Muscle of back (tissue), 11 donors: ENCODE data around the gene CACNA1E. TPM values are rescaled to one million over a fixed set of nuclear protein-coding genes. Genes with fewer than 3 reads are reported as not detected.

Source experiments
- DNase-seq, 3 donors: peaks; one replicate each; pipeline versions ENCODE4 v3.0.0 to v3.0.0-alpha.2; 2013
- polyA plus RNA-seq, 10 donors: library from polyadenylated mRNA; unstranded; fragments of 120-200 nt; gene quantifications; one replicate each; pipeline ENCODE4 v1.2.1, GENCODE V29; 2013; ENCODE audit not compliant: insufficient read length in 10 of 10

CACNA1E gene
- polyA plus RNA-seq, 10 donors = 0.13 to 0.52 (median 0.23) TPM

- DNase-seq = no peak
Observed at GRCh38 chr1:181630398-181630797, 147.1 kb downstream of the CACNA1E start.

GRCh38 chr1:181630838-181631237, 147.5 kb downstream of the CACNA1E start:
- no peak for DNase-seq

DNA sequence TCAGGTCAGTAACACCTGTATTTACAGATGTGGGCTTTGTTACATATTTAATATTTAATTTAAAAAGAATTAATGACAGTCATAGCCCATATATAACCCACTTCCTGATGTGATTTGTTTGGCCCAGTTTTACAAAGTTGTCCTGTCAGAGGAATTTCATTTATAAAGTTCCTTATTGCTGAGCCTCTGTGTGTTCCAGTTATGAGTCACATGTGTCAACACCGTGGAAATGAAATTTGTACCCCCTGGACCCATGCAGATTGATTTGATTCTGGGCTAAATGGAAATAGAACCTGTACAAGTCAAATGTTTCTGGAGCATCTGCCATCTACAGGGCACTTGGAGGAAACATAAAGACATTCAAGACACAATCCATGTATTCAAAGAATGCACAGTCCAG, 149.2 kb downstream of the CACNA1E start:
- no peak for DNase-seq

DNA sequence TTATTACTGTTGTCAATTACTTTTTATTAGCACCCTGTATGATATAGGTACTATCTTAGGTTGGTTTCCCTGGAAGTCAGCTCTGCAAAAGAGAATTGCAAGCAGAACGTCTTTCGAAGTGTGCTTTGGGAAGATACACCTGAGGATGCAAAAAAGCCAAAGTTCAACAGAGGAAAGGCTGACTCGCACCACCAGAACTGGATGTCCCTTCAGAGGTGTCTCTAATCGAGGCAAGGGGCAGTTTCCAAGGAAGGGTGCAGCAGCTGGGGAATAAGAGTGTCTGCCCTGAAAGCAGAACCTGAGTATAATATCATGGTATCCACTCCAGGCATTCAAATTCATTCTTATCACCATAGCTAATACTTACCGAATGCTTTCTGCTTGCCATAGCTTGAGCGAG, 149.6 kb downstream of the CACNA1E start:
- no peak for DNase-seq

DNA sequence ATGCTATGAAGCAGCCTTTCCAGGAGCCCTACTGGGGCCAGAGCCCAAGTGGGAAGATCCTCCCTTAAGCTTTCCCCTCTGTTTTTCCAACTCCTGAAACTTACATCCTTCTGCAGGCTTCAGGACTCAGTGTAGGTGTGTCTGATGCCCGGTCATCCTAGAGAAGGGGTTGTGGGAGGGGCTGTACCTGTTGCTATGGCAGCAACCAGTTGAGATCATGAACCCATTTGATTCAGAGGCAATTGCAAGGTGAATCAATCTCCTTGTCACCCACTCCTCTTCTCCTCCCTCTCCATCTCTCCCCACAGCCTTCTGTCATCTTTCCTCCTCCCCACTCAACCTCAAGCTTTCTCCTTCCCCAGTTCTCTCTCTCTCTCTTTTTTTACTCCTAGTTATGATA, 151.8 kb downstream of the CACNA1E start:
- DNase-seq = no peak

DNA sequence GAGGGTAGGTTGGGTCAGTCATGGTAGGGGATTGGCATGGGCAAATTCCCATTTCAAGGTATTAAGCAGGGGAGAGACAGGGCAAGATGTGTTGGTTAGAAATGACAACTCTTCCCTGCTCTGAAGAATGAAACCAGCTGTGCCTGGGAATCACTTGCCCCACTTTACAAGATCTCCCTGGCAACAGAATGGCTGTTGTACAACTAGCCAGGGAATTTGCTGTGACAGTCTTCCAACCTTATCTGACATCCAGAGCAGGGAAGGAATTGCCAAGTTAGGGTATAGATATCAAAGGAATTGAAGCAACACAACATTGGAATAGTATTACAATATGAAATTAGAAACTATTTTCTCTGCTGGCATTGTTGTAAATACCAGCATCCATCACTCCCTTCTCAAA, 154.7 kb downstream of the CACNA1E start:
- peak in 1 of 3 donors; percentile 15 for DNase-seq

DNA sequence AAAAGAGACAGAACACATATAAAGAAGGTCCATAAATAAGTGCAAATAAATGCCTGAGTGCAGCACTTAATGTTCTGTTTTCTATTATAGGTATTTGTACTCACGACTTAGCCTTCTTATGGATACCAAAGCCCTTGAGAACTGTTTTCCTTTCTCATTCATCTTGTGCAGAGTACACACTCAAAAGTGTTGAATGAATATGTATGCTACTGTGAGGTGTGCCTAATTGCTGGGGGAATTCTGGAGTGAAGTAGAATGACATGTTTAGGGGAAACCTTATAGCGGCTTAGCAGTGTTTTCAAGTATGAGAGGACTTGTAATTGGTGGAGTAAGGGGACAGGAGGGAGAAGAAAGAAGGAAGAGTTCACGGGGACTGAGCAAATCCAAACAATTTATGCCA, 157.6 kb downstream of the CACNA1E start:
- no peak for DNase-seq

DNA sequence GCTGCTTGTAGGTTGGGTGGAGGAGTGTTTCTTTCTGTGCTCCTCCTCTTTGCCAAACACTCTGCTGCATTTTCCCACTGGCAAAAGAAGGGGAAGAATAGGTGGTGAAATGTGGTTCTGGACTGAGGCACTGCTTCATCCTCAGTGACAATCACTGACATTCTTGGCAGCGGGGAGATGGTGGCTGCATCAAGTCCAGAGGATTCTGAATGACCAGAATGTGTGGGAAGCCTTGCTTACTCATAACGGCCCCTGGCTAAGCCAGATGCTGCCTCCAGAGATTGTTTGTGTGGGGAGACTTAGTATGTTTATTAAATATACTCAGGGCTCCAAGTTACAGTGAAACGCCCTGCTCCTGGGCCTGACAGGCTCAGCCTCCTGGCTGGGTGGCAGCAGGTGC, 160.3 kb downstream of the CACNA1E start:
- no peak for DNase-seq

DNA sequence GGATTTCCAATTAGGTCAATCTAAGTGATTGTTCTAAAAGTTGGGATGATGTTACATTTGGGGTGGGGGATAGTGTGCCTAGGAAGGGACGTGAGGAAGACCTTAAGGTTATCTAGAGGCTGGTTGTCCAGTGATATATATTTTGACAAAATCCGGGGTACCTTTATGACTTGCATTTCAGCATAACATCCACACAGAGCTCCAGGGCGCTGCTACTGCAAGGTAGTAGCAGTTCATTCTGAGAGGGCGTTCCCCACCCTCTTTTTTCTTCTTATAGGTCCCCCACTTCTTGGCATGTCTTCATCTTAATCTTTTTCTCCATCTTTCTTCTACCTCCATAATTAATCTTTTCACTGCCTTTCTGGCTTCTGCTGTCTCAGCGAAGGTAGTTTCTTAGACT, 161.9 kb downstream of the CACNA1E start:
- no peak for DNase-seq

- DNase-seq = no peak
Observed at GRCh38 chr1:181646710-181647109, 163.4 kb downstream of the CACNA1E start.

DNA sequence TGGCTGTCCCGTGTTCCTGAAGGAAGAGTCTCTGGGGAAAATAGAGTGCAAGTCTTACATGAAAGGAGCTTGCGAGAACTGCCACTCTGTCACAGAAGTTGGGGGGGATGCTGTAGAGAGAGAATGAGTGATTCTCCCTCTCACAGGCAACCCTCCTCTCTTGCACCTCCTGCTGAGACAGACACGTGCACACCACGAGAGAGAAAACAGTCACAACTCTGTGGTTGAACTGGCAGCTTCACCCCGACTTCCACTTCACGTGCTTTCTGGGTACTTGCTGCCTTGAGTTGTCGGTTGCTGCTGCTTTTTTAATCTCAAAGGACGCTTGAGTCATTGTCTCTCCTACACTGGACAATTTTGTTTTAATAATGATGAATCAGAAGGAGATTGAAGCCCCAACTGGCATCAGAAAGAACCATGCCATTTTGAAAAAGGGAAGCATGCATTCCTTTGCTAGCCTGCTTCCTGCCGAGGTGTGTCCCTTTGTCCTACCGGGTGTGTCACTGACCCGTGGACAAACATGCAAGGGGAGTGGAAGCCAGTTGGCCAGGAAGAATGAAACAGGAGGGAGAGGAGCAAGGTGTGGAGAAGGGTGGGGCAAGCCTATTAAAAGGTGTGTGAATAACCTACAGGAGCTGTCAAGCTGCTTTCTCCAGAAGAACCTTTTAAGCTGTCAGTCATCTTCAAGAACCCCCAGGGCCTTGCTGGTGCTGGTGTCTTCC, 164.2 kb downstream of the CACNA1E start:
- DNase-seq = no peak

DNA sequence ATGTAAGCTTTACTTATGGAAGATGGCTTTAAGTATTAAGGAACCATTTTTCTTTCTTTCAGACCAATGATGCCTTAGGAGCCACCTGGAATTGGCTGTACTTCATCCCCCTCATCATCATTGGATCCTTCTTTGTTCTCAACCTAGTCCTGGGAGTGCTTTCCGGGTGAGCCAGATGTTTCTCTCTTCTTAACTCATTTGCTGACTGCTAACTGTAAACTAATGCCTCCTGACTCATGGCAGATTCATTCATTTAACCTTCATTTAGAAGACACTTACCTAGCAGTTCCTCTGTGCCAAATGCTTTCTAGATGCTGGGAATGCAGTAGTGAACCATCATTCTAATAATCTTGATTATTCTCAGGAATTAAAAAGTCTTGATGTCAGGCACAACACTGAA, 168.0 kb downstream of the CACNA1E start:
- no peak for DNase-seq

GRCh38 chr1:181655756-181656155, 172.4 kb downstream of the CACNA1E start:
- DNase-seq = no peak

DNA sequence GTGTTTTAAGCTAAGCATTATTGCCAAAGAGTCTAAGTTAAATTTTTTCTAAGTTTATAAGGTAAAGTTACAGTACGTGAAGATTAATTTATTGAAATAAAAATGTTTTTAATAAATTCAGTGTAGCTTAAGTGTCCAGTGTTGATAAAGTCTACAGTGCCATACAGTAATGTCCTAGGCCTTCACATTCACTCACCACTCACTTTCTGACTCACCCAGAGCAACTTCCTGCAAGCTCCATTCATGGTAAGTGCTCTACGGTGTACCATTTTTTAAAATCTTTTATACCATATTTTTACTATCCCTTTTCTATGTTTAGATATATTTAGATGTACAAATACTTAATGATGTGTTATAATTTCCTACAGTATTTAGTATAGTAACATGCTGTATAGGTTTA, 173.2 kb downstream of the CACNA1E start:
- no peak for DNase-seq

DNA sequence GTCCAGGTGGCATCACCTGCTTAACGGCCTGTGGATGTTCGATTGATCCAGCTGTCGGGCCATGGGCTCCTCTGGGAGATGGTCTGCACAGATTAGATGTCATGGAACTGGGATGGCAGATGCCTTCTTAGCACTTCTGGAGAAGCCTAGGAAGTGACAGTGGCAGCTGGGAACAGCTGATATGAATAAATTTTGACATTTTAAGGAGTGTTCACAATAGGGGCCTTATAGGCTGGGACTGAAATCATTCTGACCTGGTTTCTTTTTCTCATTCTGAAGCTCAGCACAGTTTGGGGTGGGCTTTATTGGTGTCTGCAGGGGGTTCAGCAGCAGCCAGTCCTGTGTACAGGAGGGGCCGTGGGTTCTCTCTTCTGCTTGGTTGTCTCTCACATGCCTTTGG, 175.3 kb downstream of the CACNA1E start:
- DNase-seq = peak in 1 of 3 donors; percentile 18

- DNase-seq = peak in 1 of 3 donors; percentile 15
Observed at GRCh38 chr1:181659321-181659957, 176.1 kb downstream of the CACNA1E start.

DNA sequence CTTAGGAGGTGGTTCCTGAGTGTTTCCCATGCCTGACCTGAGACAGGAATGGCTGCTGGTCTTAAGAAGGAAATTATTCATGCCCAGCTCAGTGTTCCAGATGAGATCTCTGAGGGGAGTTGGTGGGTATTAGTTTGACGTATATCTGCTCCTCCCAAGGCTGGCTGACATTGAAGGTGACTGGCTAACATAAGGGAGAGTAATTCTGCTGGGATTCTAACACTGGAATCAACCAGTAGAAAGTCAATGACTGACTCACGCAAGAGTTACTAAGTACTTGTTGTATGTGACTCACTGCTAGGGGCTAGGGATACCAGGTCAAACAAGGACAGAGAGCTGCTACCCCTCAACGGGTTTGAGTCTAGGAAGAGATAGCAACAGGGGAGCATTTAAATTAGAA, 177.3 kb downstream of the CACNA1E start:
- no peak for DNase-seq

DNA sequence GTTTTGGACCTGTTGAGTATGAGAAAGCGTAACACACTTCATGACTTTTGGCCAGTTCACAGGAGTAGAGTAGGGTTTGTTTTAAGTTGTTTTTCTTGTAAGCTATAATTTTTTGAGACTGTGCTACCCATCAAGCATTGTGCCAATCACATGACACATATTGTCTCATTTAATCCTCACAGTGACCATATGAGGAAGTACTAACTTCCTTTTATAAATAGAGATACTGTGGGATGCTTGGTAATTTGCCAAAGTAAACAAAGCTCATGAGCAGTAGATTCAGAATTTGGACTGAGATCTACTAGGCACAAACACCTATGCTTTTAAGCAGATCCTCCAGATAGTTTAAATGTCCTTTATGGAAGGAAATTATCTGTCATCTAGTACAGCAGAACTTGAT, 178.3 kb downstream of the CACNA1E start:
- DNase-seq = no peak

GRCh38 chr1:181662606-181663005, 179.3 kb downstream of the CACNA1E start:
- no peak for DNase-seq

DNA sequence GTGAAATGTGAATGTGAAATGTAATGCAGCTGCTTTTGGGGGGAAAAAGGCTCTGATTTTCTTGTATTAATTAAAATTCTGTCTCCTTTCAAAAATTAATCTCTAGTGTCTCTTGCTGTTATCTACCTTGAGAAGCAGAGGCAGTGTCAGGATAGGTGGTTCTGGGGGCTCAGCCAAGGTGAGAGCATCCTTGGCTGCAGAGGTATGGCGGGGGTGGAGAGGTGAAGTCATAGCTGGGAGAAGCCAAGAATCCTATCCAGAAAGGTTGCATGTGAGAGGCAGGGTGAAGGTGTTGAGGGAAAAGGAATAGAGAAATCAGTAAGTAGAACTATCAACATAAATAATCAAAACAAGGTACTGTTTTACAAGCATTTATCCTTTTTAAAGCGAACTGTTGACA, 181.2 kb downstream of the CACNA1E start:
- DNase-seq = no peak

GRCh38 chr1:181669246-181669645, 185.9 kb downstream of the CACNA1E start:
- no peak for DNase-seq

GRCh38 chr1:181674617-181675016, 191.3 kb downstream of the CACNA1E start:
- DNase-seq = no peak

DNA sequence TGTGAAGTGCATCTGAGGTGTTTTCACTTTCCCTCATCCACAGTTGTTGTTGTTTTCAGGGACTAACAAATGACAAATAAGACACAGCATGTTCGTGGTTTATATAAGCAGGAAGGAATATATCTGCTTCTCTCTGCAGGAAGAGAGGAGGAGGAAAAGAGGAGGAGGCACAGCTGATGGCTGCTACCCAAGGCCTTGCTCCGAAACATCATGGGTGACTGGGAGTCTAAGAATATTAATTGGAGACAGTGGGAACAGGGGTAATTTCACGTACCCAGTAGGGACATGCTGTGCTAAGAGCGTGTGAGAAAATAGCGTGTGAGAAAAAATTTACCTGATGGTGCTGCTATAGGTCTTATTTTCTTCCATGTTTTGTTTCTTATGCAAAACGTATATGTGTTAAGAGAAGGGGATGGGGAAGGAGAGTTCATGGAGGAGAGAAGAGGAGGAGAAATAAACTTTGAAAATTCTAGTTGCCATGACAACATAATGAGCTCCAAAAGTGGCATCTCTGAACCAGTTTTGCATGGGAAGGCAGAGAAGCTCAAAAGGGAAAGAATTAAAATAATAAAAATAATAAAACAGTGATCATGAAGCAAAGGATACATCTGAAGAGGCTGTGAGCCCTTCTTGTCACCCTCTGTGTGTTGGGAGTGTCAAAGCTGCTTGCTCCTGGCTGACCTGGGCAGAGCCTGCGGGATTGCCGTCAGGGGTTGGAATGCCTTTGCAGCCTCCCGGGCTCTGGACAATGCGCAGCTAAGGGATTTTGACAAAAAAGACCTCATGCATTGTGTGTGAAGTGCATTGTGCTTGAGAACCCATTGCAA, 192.0 kb downstream of the CACNA1E start:
- no peak for DNase-seq
